Keratinocyte (primary cell): Measurements from ENCODE around the gene USE1. TPM values are rescaled to one million over a fixed set of nuclear protein-coding genes. Genes with fewer than 3 reads are reported as not detected.

ENCODE experiments used
- DNase-seq: peaks from one replicate; pipeline ENCODE4 v3.0.0-alpha.2; 2011; ENCODE audit warnings: low read depth, missing footprints, low spot score
- FAIRE-seq: peaks from 2 replicates; lab custom pipeline; 2011; peaks lifted over from hg19 to GRCh38; lab: Jason Lieb, UNC
- H2AFZ ChIP-seq: 2 replicates; pipeline ENCODE4 v1.6.0; 2012; ENCODE audit warnings: low read length, control low read depth, inconsistent platforms; ENCODE audit not compliant: control insufficient read depth
- H3K27ac ChIP-seq: 2 replicates; pipeline ENCODE4 v1.5.1; 2011; ENCODE audit warnings: low read length; ENCODE audit not compliant: control insufficient read depth, insufficient read depth
- H3K27me3 ChIP-seq: 3 replicates; pipeline ENCODE4 v1.6.0; 2011; ENCODE audit warnings: low read length; ENCODE audit not compliant: control insufficient read depth, insufficient read depth; ENCODE audit errors: extremely low read depth
- H3K36me3 ChIP-seq, 2 experiments: 2 replicates in 1 of 2; 3 replicates in 1 of 2; pipeline ENCODE4 v1.5.1; 2011; ENCODE audit warnings: low read length in 2 of 2, mild to moderate bottlenecking in 1 of 2; ENCODE audit not compliant: control insufficient read depth in 2 of 2, insufficient read depth in 2 of 2; ENCODE audit errors: extremely low read depth in 1 of 2
- H3K4me1 ChIP-seq: 3 replicates; pipeline ENCODE4 v1.5.1; 2011; ENCODE audit warnings: low read length; ENCODE audit not compliant: control insufficient read depth, insufficient read depth; ENCODE audit errors: extremely low read depth
- H3K4me2 ChIP-seq: 3 replicates; pipeline ENCODE4 v1.6.0; 2011; ENCODE audit warnings: low read depth, low read length; ENCODE audit not compliant: control insufficient read depth, insufficient read depth; ENCODE audit errors: extremely low read depth
- H3K4me3 ChIP-seq, 3 experiments: fragments of 200-600 bp in 1 of 3; sonication (generic) in 1 of 3; 2 replicates in 2 of 3; 3 replicates in 1 of 3; pipeline ENCODE4 v1.5.1; 2011 to 2016; ENCODE audit warnings: low read length in 3 of 3, mild to moderate bottlenecking in 3 of 3, control low read depth in 2 of 3, inconsistent platforms in 1 of 3, low read depth in 1 of 3, mixed read lengths in 1 of 3, mixed run types in 1 of 3, moderate library complexity in 1 of 3; ENCODE audit not compliant: control insufficient read depth in 2 of 3, insufficient read depth in 2 of 3; ENCODE audit errors: extremely low read depth in 1 of 3
- H3K79me2 ChIP-seq: 2 replicates; pipeline ENCODE4 v1.6.0; 2012; ENCODE audit warnings: low read length; ENCODE audit not compliant: control insufficient read depth, insufficient read depth
- H3K9ac ChIP-seq: 3 replicates; pipeline ENCODE4 v1.6.0; 2011; ENCODE audit warnings: low read length; ENCODE audit not compliant: control insufficient read depth, insufficient read depth; ENCODE audit errors: extremely low read depth
- H3K9me1 ChIP-seq: 3 replicates; pipeline ENCODE4 v1.6.0; 2011; ENCODE audit warnings: low read length; ENCODE audit not compliant: control insufficient read depth, insufficient read depth; ENCODE audit errors: extremely low read depth
- H3K9me3 ChIP-seq: 2 replicates; pipeline ENCODE4 v1.5.1; 2012; ENCODE audit warnings: low read depth, low read length; ENCODE audit not compliant: control insufficient read depth
- H4K20me1 ChIP-seq: 3 replicates; pipeline ENCODE4 v1.6.0; 2011; ENCODE audit warnings: low read length; ENCODE audit not compliant: control insufficient read depth, insufficient read depth; ENCODE audit errors: extremely low read depth
- CTCF ChIP-seq, 3 experiments: IDR thresholded peaks in 1 of 3; conservative IDR thresholded peaks in 1 of 3; optimal IDR thresholded peaks in 1 of 3; 2 replicates in 2 of 3; 3 replicates in 1 of 3; pipeline versions ENCODE3 to v1.5.1; 2011; ENCODE audit warnings: low read length in 3 of 3, mild to moderate bottlenecking in 3 of 3, moderate library complexity in 2 of 3, control low read depth in 1 of 3, inconsistent platforms in 1 of 3; ENCODE audit not compliant: insufficient read depth in 2 of 3; ENCODE audit errors: extremely low read depth in 1 of 3
- EZH2 ChIP-seq: IDR thresholded peaks from one replicate; pipeline ENCODE4 v1.6.1; 2012; ENCODE audit warnings: inconsistent platforms, mild to moderate bottlenecking, low read length, moderate library complexity
- dilution Hi-C: fragments of 300-500 bp; cut with MboI; formaldehyde crosslinking; loops from one replicate; pipeline ENCODE4 v1.7.0; 2020; ENCODE audit warnings: low sequenced_read_pairs; ENCODE audit not compliant: extremely low pct_ligation_motif_present
- polyA plus RNA-seq, 5 experiments: library from polyadenylated mRNA; depleted of rRNA in 3 of 5; stranded (reverse) in 3 of 5; stranded (forward) in 1 of 5; unstranded in 1 of 5; fragments of >200 nt; gene quantifications; 1 replicate in 1 of 5; 2 replicates in 3 of 5; 3 replicates in 1 of 5; pipeline versions ENCODE4 v1.2.1 to v1.2.3, GENCODE V29; 2011 to 2012; ENCODE audit warnings: missing spikeins in 2 of 5, low read depth in 1 of 5, low replicate concordance in 1 of 5

The USE1 gene
- polyA plus RNA-seq, 1 donor (not counting 4 experiments of a cell fraction or from before 2014, with no cell fraction given) = 18.0 TPM

- dilution Hi-C loops = no loop called here
- Histone ChIP-seq H3K9me1 (no peaks in the 10 kb centered on the region), H3K36me3 (peaks cover 27 to 35% of the 10 kb centered on the region in 2 experiments), H3K9me3 (no peaks in the 10 kb centered on the region), H3K4me2 (no peak overlapping the region), H3K27ac (no peak overlapping the region), H4K20me1 (no peaks in the 10 kb centered on the region), H3K79me2 (no peaks in the 10 kb centered on the region), H3K4me1 (no peaks in the 10 kb centered on the region), H3K4me3 (no peak overlapping the region), H3K9ac (no peak overlapping the region), H2AFZ (no peak overlapping the region), H3K27me3 (no peaks in the 10 kb centered on the region)
- FAIRE-seq (no peak), DNase-seq (no peak)
- TF ChIP-seq CTCF (optimal IDR thresholded peaks at IDR 0.05 in 1 of 3, IDR thresholded peaks at IDR 0.05 in 1 of 3, conservative IDR thresholded peaks at IDR 0.05 in 1 of 3; ENCODE audit: extremely low read depth in 1 of 3, insufficient read depth in 2 of 3, low read length in 3 of 3) (peak; percentile 76 to 87 (median 85)), EZH2 (no peak)
Measured at GRCh38 chr19:17205237-17206140, 9.7 kb upstream of the USE1 start.

GRCh38 chr19:17206736-17207581, 8.2 kb upstream of the USE1 start:
- no peak overlapping the region for H3K4me3 ChIP-seq
- dilution Hi-C loops = no loop called here
- no peak for TF ChIP-seq CTCF (optimal IDR thresholded peaks at IDR 0.05 in 1 of 3, IDR thresholded peaks at IDR 0.05 in 1 of 3, conservative IDR thresholded peaks at IDR 0.05 in 1 of 3; ENCODE audit: extremely low read depth in 1 of 3, insufficient read depth in 2 of 3, low read length in 3 of 3)
- TF ChIP-seq EZH2 = no peak
- no peak for FAIRE-seq
- H3K36me3 ChIP-seq = peaks cover 21 to 29% of the 10 kb centered on the region in 2 experiments
- H3K27ac ChIP-seq = no peak overlapping the region
- no peak overlapping the region for H2AFZ ChIP-seq
- no peaks in the 10 kb centered on the region for H4K20me1 ChIP-seq
- H3K27me3 ChIP-seq = no peaks in the 10 kb centered on the region
- H3K9me1 ChIP-seq = no peaks in the 10 kb centered on the region
- H3K79me2 ChIP-seq = no peaks in the 10 kb centered on the region
- H3K9ac ChIP-seq = no peak overlapping the region
- H3K9me3 ChIP-seq = no peaks in the 10 kb centered on the region
- H3K4me1 ChIP-seq = no peaks in the 10 kb centered on the region
- DNase-seq = no peak
- no peak overlapping the region for H3K4me2 ChIP-seq
